HG03103 (cell line): ENCODE results near the gene ANO1.
"Not testable (repeated sequence)": the region's sequence is repeated elsewhere in the genome, so short reads cannot be mapped to it uniquely, and the experiment has no call there.

Experiments used
- ATAC-seq: cut with Tn5 transposase; IDR thresholded peaks from one replicate; pipeline ENCODE4 v1.9.1; 2021; ENCODE audit warnings: low read depth; ENCODE audit not compliant: unreplicated experiment

ANO1 gene

GRCh38 chr11:70078095-70078780, at the start of gene ANO1:
Gene ANO1 (plus strand): TSS chr11:70078317. CDS start chr11:70078607, 290 bp downstream.
- ATAC-seq: no peak

DNA sequence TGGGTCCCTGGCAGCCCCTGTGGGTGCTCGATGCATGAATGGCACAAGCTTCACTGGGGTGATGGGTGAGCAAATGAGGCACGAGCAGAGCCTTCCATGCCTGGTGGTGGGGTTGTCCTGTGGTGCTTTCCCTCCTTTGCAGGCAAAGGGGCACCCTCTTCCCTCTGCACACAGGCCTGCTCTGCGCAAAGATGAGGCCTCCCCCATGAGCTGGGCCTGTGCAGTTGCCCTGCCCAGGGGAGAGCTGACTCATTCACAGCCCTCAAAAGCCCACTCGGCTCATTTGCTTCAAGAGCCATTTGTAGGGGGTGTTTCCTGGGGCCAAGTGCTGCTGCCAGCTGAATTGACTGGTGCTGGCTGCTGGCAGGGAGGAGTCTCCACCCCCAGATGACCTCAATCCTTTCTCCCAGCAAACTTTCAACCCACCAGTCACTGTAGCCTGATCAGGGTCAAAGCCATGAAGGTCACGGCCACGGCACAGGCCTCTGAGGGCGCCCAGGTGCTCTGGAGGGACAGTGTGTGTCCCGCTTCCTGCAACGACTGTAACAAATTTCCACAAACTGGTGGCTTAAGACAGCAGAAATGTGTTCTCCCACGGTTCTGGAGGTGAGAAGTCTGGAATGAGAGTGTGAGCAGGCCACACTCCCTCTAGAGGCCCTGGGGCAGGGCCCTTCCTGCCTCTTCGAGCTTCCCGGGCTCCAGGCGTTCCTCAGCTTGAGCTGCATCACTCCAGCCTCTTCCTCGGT, 48.8 kb upstream of the ANO1 start:
- no peak for ATAC-seq

GRCh38 chr11:70029861-70030380, 48.2 kb upstream of the ANO1 start:
- no peak for ATAC-seq

- ATAC-seq: no peak
Observed at GRCh38 chr11:70030412-70030811, 47.7 kb upstream of the ANO1 start.

DNA sequence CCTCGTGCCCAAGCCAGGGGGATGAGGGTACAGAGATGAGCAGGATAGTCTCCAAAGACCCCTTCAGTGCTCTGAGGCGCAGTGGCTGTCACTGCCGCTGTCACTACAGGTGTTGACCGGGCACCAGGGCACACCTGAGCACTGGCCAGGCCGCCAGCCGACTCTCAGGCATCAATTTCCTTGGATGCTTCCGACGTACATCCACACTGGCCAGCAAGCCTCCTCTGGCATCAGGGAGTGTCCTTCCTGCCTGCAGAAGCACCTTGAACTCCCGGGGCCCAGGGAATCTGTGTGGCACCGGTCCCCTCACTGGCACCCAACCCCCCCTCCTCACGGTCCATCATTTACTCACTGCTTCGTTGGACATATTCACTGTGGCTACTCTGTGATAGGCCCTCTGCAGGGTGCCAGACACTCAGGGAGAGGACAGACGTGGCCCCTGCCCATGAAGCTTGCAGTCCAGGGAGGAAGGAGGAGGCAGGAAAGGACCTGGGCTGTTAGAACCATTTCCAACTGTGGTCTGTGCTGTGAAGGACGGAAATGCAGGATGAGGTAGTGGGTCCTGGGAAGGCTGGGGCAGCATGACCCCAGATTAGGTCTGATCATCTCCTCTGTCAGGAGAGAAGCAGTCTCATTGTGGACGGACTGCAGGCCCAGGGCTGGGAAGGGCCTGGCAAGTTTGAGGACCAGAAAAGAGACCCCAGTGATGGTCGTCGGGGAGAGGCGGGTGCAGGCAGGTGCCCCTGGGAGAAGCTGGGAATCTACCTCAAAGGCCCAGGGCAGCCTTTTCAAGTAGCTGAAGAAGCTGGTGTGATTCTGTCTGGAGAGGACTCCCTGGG, 46.3 kb upstream of the ANO1 start:
- ATAC-seq: no peak

DNA sequence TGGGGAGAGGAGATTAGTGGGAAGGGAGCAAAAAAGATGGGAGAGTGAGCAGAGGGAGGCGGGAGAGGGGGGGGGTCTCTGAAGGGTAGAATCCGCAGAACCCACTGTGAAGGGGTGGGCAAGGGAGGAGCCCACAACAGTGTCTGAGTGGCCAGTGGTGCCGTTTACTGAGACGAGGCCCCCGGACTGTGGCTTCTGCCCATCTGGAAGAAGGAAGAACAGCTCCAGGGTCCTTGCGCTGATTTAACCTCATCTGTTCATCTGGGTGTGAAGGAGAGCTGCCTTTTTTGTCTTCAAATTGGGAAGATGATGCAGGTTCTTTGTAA, 45.7 kb upstream of the ANO1 start:
- ATAC-seq: no peak

DNA sequence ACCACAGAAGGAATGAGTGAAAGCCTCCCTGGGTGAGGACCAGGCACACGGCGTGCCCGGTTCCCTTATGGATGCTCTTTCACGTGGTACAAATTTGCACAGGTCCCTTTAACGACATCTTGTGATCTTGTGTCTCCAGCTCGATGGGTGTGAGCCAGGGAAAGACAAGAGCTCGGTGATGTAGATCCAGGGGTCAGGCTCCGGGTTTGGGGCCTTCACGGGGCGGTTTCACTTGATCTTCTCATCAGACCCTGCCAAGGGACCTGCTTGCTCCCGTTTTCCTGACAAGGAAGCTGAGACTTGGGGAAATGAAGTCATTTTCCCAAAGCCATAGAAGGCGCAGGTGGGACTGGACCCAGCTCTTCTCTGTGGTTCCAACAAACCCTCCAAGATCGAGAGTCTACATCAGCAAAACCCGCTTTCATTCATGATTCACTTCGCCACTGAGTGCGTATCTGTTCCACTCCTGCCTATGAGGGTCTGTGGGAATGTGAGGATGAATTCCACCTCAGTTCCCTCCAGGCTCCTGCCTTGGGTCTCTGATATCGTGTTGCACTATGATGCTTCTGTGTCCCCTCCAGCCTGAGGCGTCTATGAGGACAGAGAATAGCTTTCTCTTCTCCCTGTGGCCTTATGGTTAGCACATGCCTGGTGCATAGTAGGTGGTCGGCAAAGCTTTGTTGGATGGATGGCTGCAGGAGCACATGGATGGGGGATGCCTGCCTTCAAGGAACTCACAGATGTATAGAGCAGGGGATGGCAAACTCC, 45.0 kb upstream of the ANO1 start:
- no peak for ATAC-seq

DNA sequence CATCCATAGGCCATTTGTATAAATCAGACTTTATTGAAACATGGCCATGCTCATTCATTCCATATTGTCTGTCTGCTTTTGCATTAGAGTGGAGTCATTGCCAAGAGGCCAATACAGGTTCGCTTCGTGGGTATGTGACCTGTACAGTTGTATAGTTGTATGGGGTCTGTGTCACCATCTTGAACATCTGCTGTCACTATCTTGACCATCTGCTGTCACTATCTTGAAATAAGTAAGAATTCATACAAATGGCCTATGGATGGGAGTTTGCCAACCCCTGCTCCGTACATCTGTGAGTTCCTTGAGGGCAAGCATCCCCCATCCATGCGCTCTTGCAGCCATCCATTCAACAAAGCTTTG, 44.4 kb upstream of the ANO1 start:
- no peak for ATAC-seq

DNA sequence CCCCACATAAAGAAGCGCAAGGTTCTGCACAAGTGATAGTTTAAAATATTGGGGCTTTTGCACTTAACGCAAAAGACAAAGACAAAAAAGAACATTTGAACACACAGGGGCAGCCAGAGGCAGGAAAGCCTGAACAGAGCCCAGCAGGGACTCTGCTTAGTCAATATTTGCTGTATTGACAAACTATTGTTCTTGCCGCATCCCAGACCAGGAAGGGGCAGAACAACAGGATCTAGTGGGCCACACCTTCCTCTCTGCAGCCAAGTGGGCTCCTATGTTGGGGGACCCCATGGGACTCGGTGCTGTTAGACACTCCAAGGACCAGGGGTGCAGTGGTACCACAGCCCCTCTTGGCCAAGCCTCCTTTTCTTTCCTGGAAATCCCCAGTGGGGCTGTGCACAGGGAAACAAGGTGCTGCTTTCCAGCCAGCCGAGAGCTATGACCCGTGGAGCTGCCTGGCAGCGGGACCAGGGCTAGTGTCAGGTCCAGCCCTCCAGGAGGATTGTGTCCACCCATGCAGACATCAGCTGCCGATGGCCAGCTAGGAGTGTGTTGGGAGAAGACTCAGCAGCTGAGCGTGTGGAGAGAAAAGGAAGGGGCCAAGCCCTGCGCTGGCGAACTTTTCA, 43.3 kb upstream of the ANO1 start:
- ATAC-seq: no peak

GRCh38 chr11:70035665-70036064, 42.5 kb upstream of the ANO1 start:
- not testable (repeated sequence) for ATAC-seq

GRCh38 chr11:70036971-70037882, 40.9 kb upstream of the ANO1 start:
- no peak for ATAC-seq

- ATAC-seq: no peak
Observed at GRCh38 chr11:70038034-70038834, 39.9 kb upstream of the ANO1 start.

DNA sequence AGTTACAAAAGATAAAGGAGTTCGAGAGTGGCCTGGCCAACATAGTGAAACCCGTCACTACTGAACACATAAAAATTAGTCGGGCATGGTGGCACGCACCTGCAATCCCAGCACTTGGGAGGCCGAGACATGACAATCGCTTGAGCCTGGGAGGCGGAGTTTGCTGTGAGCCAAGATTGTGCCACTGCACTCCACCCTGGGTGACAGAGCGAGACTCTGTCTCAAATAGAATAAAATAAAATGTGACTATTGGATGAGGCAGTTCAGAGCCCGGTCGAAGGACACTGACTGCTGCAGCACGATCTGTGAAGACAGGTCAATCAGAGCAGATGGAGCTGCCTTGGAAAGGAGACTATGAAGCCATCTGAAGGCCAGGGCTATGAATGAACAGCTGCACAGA, 37.7 kb upstream of the ANO1 start:
- ATAC-seq: no peak

GRCh38 chr11:70040869-70041501, 37.1 kb upstream of the ANO1 start:
- no peak for ATAC-seq

DNA sequence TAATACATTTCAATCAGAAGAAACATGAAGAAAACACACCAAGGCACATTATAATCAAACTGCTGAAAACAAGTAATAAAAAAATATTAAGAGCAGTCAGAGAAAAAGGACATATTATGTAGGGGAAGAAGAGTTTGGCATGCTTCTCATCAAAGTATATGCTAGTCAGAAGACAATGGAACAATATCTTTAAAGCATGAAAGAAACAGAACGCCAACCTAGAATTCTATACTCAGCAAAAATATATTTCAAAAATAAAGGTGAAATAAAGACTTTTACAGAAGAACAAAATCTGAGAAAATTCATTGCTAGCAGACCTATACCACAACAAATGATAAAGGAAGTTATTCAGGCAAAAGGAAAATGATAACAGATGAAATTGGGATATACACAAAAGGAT, 34.6 kb upstream of the ANO1 start:
- no peak for ATAC-seq

DNA sequence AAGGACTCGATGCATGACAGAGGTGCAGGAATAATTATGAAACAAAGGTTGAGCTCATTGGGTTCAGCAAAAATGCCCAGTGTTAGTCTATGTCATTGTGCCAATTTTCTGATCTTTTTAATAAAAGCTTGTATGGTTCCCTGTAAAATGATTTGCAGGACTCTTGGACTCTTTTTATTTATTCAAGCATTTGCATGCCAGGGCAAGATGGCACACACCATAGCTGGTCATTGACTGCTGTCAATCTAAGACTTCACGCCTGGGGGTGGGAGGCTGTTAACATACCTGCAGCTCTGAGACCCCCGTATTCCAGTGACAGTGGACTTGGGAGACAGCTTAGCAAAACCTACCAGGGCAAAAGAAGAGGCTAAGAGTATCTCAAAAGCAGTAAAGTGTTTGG, 32.0 kb upstream of the ANO1 start:
- ATAC-seq: no peak

DNA sequence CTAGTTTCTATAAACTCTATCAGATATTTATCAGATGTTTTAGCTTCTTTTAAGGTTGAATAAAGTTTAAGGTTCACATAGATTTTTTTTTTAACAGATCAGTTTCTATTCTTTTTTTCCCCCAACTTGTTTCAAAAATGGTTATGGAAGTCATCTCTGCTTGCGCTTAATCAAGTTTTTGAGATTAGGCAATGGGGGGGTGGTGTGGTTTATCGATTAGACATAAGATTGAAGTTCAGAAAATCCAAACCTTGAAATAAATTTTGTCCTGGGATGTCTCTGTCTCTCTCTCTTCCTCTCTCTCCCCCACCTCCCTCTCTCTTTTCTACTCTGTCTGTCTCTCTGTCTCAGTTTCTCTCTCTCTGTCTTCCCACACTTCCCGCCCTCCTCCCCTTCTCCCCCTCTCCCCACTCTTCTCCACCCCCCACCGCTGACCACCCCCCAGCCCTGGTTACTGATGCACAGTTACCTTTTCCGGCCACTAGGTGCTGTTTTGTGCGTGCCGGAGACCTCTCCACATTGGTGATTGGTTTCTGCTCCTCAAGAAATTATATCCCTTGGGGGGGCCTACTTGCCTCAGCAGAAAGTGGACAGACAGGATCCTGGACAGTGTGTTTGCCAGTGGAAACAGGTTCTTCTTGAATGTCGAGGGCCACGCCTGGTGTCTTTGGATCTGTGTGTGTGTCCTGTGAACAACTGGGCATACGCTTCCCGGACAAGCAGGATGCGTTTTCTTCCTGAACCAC, 29.7 kb upstream of the ANO1 start:
- ATAC-seq: no peak
